B cell (primary cell): ENCODE data around the gene DLX1. TPM values are rescaled to one million over a fixed set of nuclear protein-coding genes. Genes with fewer than 3 reads are reported as not detected.
A peak's percentile ranks its signal among the peaks of the same experiment; 100 is the strongest.

Experiments used
- ATAC-seq: fragments of 200-7000 bp; cut with Tn5 transposase; one replicate; pipeline ENCODE4 v1.10.0; 2021; ENCODE audit warnings: low read depth, mild to moderate bottlenecking, moderate number of reproducible peaks, moderate library complexity
- CTCF ChIA-PET: fragments of 350-600 bp; sonication (Branson Sonifier 250); formaldehyde crosslinking; loops from one replicate; lab custom pipeline; 2021; ENCODE audit warnings: antibody characterized with exemption, inconsistent platforms; lab: Charles Lee
- POLR2A ChIA-PET: fragments of 350-600 bp; sonication (Branson Sonifier 250); formaldehyde crosslinking; loops from one replicate; lab custom pipeline; 2021; ENCODE audit warnings: antibody characterized with exemption; lab: Charles Lee
- DNase-seq: peaks from one replicate; pipeline ENCODE4 v3.0.0; 2013
- H2AFZ ChIP-seq: 2 replicates; pipeline ENCODE4 v1.6.1; 2012; ENCODE audit warnings: mild to moderate bottlenecking, low read depth, low read length; ENCODE audit not compliant: insufficient read depth, poor library complexity, severe bottlenecking
- H3K27ac ChIP-seq, 2 donors: 1 replicate in 1 of 2; 2 replicates in 1 of 2; pipeline ENCODE4 v1.5.1; 2012 to 2013; ENCODE audit warnings: low read length in 2 of 2, mild to moderate bottlenecking in 2 of 2, moderate library complexity in 1 of 2
- H3K27me3 ChIP-seq, 4 experiments: fragments of 200-600 bp in 1 of 4; sonication (generic) in 1 of 4; replicated peaks in 1 of 4; 1 replicate in 2 of 4; 2 replicates in 2 of 4; pipeline versions ENCODE4 v1.6.1 to v1.7.0; 2013 to 2016; ENCODE audit warnings: low read length in 3 of 4, mild to moderate bottlenecking in 2 of 4, mixed read lengths in 1 of 4, moderate library complexity in 1 of 4; ENCODE audit not compliant: insufficient read depth in 4 of 4, control insufficient read depth in 3 of 4; ENCODE audit errors: control extremely low read depth in 1 of 4
- H3K36me3 ChIP-seq, 2 experiments: replicated peaks in 1 of 2; 1 replicate in 1 of 2; 2 replicates in 1 of 2; pipeline versions ENCODE4 v1.6.1 to v1.7.1; 2013; ENCODE audit warnings: low read length in 1 of 2; ENCODE audit not compliant: insufficient read depth in 2 of 2, control insufficient read depth in 1 of 2; ENCODE audit errors: control extremely low read depth in 1 of 2, extremely low read depth in 1 of 2
- H3K4me1 ChIP-seq, 2 donors: fragments of 200-600 bp in 1 of 2; sonication (generic) in 1 of 2; 1 replicate in 1 of 2; 2 replicates in 1 of 2; pipeline versions ENCODE4 v1.5.1 to v1.6.1; 2013 to 2017; ENCODE audit warnings: low read length in 2 of 2; ENCODE audit not compliant: control insufficient read depth in 2 of 2, insufficient read depth in 2 of 2
- H3K4me2 ChIP-seq: replicated peaks from 2 replicates; pipeline ENCODE3; 2012; ENCODE audit warnings: mild to moderate bottlenecking, low read depth, low read length; ENCODE audit not compliant: poor library complexity, severe bottlenecking
- H3K4me3 ChIP-seq, 5 experiments: fragments of 200-600 bp in 1 of 5; sonication (generic) in 1 of 5; 1 replicate in 3 of 5; 2 replicates in 2 of 5; pipeline versions ENCODE4 v1.5.1 to v1.7.0; 2011 to 2016; ENCODE audit warnings: low read length in 4 of 5, mild to moderate bottlenecking in 4 of 5, low read depth in 2 of 5, control low read depth in 1 of 5, moderate library complexity in 1 of 5; ENCODE audit not compliant: insufficient read depth in 1 of 5; ENCODE audit errors: control extremely low read depth in 1 of 5, extremely low read depth in 1 of 5
- H3K79me2 ChIP-seq: fragments of 200-600 bp; sonication (generic); one replicate; pipeline ENCODE4 v1.6.0; 2016; ENCODE audit warnings: low read length; ENCODE audit not compliant: control insufficient read depth, insufficient read depth
- H3K9ac ChIP-seq: fragments of 200-600 bp; sonication (generic); 2 replicates; pipeline ENCODE4 v1.6.1; 2017; ENCODE audit warnings: mild to moderate bottlenecking, low read length, moderate library complexity
- H3K9me3 ChIP-seq, 3 donors: one replicate each; pipeline versions ENCODE4 v1.6.1 to v1.7.1; 2013; ENCODE audit warnings: low read length in 2 of 3; ENCODE audit not compliant: control insufficient read depth in 2 of 3, insufficient read depth in 1 of 3; ENCODE audit errors: control extremely low read depth in 1 of 3
- H4K20me1 ChIP-seq: 2 replicates; pipeline ENCODE4 v1.6.0; 2012; ENCODE audit warnings: mild to moderate bottlenecking, low read length; ENCODE audit not compliant: insufficient read depth, control insufficient read depth, poor library complexity, severe bottlenecking
- H3K27ac Mint-ChIP-seq: one replicate; pipeline ENCODE4 v1.8.0; 2021; ENCODE audit warnings: mixed read lengths
- H3K27me3 Mint-ChIP-seq: one replicate; pipeline ENCODE4 v1.8.0; 2021; ENCODE audit warnings: mixed read lengths
- H3K4me1 Mint-ChIP-seq: one replicate; pipeline ENCODE4 v1.8.0; 2021; ENCODE audit warnings: mixed read lengths
- H3K4me3 Mint-ChIP-seq: one replicate; pipeline ENCODE4 v1.8.0; 2021; ENCODE audit warnings: mixed read lengths
- H3K9me3 Mint-ChIP-seq: one replicate; pipeline ENCODE4 v1.8.0; 2022; ENCODE audit warnings: mixed read lengths; ENCODE audit not compliant: insufficient read depth
- CTCF ChIP-seq: fragments of 200-600 bp; IDR thresholded peaks from one replicate; pipeline ENCODE4 v1.8.0; 2022; ENCODE audit warnings: antibody characterized with exemption, mild to moderate bottlenecking
- EZH2 ChIP-seq: IDR thresholded peaks from 2 replicates; pipeline ENCODE4 v1.6.1; 2012; ENCODE audit warnings: borderline replicate concordance, low read depth, mild to moderate bottlenecking, moderate library complexity, low read length; ENCODE audit not compliant: insufficient read depth, poor library complexity, severe bottlenecking
- WGBS: methylation state at CpG from one replicate; pipeline ENCODE4 v1.1.5; 2013; ENCODE audit warnings: missing lambda C conversion rate; ENCODE audit not compliant: insufficient coverage; 5-methylcytosine and 5-hydroxymethylcytosine counted together
- intact Hi-C: fragments of 100-400 bp; cut with micrococcal nuclease; formaldehyde crosslinking; loops from one replicate; pipeline ENCODE4 v1.10.0; 2022
- polyA plus RNA-seq: library from polyadenylated mRNA; depleted of rRNA; stranded (reverse); fragments of >200 nt; gene quantifications from 2 replicates; pipeline ENCODE4 v1.2.3, GENCODE V29; 2012
- total RNA-seq, 2 donors: library from RNA; stranded (reverse); fragments of 120-200 nt in 1 of 2; gene quantifications; 1 replicate in 1 of 2; 2 replicates in 1 of 2; pipeline versions ENCODE4 v1.2.3 to v1.2.4, GENCODE V29; 2013 to 2022

DLX1 gene
- total and polyA plus RNA-seq, 2 donors (not counting 1 experiment from before 2014, with no cell fraction given) = not detected

GRCh38 chr2:172081221-172082022, 3.9 kb upstream of the DLX1 start:
- H3K9me3 ChIP-seq = peaks cover 0 to 73% (median 36%) of the 10 kb centered on the region in 3 donors
- POLR2A ChIA-PET = interaction anchor here (0.6 to 2.2 kb wide), 3 partner anchors 14 to 237 kb away, joined by 3 to 8 read pairs (median 6); no protein-coding TSS in a partner anchor
- peaks cover 0 to 75% (median 73%) of the 10 kb centered on the region in 4 experiments for H3K27me3 ChIP-seq
- DNase-seq = peak; percentile 41
- H3K4me3 ChIP-seq = no peak overlapping the region
- no peak overlapping the region for H3K27ac ChIP-seq
- H3K9me3 Mint-ChIP-seq = no peaks in the 10 kb centered on the region
- no peak overlapping the region for H3K4me3 Mint-ChIP-seq
- no peak overlapping the region for H3K9ac ChIP-seq
- CTCF ChIA-PET = interaction anchor here (0.7 to 1.3 kb wide), 2 partner anchors 8 to 10 kb away, joined by 3 read pairs; no protein-coding TSS in a partner anchor
- WGBS = 14% methylated on average over 28 of the region's 36 CpGs
- no peak overlapping the region for H3K27ac Mint-ChIP-seq
- no peak for TF ChIP-seq CTCF
- TF ChIP-seq EZH2 = peak; percentile 44
- no peaks in the 10 kb centered on the region for H3K36me3 ChIP-seq
- no peak for ATAC-seq
- intact Hi-C loops = no loop called here
- no peaks in the 10 kb centered on the region for H3K79me2 ChIP-seq
- no peak overlapping the region for H3K4me2 ChIP-seq
- peaks cover 61% of the 10 kb centered on the region for H3K27me3 Mint-ChIP-seq
- H3K4me1 ChIP-seq = peaks cover 49 to 63% of the 10 kb centered on the region in 2 donors
- H2AFZ ChIP-seq = no peak overlapping the region
- peaks cover 6% of the 10 kb centered on the region for H4K20me1 ChIP-seq
- peaks cover 32% of the 10 kb centered on the region for H3K4me1 Mint-ChIP-seq
